HG03039 (cell line): ENCODE data around the gene STK17A.

ENCODE experiments used
- ATAC-seq: cut with Tn5 transposase; IDR thresholded peaks from one replicate; pipeline ENCODE4 v1.9.1; 2021; ENCODE audit warnings: mild to moderate bottlenecking, moderate library complexity; ENCODE audit not compliant: unreplicated experiment

The STK17A gene

DNA sequence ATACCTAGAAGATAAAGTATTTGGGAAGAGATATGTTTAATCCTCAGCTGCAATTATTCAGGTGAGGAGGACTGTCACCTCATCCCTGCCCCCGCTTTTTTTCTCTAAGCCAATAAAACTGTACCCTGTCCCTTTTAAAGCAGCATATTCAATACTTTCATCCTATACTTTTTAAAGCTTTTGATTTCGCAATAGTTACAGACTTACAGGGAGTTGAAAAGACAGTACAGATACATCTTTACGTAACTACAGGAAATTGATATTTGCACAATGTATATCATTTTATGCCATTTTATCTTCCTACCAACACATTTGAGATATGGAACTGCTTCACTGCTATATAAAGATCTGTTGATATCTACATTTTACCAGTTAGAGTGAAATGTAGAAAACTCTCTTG, 47.6 kb downstream of the STK17A start:
- no peak for ATAC-seq

DNA sequence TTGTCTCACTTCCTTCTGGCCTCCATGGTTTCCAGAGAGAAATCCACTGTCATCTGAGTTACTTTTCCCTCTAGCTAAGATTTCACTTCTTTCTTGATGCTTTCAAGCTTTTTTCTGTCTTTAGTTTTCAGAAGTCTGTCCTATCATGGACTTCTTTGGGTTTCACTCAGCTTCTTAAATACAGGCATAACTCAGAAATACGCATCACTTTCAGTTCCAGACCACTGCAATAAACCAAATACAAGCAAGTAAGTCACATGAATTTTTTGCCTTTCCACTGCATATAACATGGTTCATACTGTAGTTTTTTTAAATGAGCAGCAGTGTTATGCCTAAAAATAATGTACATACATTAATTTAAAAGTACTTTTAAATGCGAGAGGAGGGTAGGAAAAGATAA, 48.7 kb downstream of the STK17A start:
- ATAC-seq, result no peak

DNA sequence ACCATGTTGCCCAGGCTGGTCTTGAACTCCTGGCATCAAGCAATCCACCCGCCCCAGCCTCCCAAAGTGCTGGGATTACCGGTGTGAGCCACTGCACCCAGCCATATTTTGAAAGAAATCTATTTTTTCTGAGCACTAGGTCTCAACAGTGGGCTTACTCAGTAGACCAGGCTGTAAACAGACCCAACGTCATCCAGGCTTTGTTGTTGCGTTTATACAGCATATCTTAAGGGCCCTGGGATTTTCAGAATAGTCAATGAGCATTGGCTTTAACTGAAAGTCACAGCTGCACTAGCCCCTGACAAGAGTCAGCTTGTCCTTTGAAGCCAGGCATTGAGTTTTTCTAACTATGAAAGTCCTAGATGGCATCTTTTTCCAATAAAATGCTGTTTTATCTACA, 49.8 kb downstream of the STK17A start:
- no peak for ATAC-seq

DNA sequence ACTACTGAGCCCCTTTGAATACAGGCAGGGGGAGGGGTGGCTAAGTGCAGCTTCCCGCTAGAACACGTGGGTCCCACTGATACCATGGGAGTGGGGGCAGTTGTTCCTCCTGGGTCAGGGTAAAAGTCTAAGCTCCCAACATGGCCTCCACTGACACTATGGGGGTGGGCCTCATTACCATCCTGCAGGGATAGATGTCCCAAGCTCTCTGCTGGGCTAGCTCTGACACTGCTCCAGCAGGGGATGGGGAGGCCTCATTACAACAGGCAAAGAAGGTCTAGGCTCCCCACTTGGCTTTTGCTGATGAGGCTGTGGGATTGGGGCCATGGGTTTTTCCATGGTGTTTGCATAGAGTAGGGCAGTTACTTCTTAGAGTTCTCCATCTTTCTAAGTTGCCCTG, 51.5 kb downstream of the STK17A start:
- no peak for ATAC-seq

DNA sequence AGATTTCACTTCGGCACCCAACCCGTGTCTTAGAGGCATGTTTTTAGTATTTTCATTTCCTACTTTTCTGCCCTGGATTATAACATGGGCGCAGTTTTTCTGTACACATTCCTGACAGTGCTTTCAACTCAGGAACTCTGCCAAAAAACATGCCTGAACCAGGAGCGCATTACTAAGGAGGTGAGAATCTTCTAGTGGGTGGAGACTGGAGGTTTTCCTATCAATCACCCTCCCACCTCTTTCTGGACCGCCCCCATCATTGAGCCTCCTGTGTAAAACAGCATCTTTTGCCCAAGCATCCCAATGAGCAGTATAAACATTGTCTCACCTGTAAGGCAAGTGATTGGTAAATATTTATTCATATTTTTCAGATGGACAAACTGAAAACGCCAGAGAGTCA, 53.2 kb downstream of the STK17A start:
- no peak for ATAC-seq

DNA sequence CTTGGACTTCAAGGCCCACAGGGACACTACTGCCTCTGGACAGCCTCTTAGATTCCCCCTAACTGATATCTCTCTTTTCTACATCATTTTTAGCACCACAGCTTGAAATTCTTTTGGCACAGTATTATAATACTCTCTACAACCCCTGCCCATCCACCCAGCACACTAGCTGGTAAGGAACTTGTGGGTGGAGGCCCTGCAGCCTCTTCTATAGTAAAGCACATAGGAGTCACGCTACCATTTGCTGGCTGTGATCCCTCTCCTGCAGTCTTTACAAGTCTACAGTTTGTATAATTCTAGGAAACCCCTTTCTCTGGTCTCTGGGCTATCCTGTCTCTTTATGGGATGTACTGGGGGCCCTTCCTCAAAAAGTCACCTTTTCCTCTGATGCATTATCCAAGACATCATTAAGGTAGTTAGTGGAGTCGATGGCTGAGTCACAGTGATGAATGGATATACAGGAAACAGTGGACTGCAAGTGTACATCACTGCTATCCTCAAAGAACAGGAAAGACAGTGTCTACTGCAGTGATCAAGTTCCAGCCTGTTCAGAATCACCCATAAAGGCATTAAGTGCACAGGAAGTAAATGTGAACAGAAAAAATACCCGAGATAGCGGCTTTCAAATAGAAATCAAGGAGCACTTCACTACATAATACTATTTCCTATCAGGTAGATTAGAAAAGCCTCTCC, 54.4 kb downstream of the STK17A start:
- ATAC-seq, result no peak

DNA sequence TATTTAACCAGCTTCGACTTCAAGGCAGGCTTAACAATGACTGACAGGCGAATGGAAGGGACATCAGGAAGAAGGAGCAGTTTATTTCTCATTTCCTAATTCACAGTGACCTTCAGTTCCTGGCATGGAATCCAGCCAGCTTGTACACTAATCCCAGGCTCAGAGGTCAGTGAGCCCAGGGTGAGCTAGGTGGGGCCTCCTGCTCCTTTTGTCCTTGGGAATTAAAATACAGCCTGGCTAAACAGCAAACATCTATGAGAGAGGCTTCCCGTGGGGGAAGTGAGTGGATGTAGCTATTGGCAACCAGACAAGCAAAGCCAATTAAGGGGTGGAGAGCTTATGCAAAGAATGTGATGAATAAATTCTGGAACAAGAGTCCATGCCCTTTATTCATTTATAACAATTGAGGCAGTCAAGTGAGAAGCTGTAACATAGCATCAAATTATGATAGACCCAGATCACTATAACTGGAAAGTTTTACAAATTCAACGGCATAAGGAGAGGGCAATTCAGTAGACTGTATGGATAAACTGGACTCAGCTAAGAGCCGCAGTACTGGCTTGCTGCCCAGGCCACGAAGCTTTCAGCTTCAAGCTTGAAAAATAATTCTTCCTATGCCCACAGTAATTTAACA, 57.1 kb downstream of the STK17A start:
- ATAC-seq, result no peak

DNA sequence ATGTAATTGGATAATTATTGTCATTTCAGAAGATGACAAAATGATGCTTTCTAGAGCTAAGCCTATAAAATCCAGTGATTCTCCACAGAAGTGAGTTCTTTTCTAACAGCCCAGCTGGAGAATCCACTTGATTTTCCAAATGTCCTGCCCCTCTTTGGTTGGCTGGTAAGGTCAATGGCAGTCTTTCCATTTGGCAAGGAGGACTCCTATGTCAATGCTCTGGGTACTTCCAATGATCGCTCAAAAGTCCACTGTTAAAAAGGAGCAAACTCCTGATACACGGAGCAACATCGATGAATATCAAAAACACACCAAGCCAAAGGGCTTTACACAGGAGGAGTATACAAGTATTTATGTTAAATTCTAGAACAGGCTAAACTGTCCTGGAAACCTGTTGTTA, 57.8 kb downstream of the STK17A start:
- no peak for ATAC-seq

DNA sequence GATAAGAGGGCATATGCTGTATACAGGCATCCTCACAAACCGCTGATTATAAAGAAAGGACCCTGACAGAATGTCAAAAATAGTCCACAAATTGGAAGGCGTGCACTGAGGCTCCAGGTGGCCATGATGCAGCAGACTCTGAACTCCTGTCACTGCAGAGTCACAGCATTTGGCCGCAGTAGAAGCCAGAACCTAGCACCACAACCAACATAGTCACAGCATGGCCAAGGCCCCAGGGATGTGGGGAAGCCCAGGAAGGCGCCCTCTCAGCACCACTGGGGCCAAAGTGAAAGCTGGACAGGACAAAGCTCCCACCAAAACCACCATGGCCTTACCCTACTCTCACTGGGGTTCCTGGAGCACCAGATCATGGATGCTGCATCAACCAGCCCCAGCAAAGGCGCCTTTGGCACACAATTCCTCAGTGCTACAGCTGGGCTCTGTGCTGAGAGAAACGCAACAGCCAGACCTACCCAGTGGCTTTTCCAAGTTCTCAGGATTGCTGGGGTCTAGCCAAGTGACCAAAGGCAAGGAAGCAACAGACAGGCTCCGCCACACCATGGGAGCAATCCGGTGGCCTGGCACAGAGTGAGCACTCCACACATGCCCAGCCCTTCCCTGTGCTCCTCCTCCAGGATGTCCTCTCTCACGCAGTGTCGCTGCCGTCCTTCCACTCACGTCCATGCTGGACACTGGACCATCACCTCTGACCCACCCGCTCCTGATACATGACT, 60.2 kb downstream of the STK17A start:
- ATAC-seq, result no peak

DNA sequence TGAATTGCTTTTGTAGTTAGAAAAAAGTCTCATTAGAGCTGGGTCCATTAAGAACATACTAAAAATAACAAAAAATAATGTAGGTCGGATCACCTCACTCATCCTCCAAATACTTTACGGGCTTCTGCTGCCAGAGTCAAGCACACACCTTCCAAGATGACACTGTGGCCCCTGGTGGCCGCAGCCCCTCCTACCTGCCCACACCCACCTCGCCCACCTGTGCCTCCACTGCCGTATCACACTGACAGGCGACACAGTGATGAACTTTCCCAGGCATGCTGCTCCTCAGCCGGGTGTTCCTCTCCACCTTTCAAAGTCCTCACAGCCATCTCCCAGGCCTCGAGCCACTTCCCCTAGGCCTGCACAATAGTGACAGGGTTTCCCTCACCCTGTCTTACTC, 60.9 kb downstream of the STK17A start:
- no peak for ATAC-seq

DNA sequence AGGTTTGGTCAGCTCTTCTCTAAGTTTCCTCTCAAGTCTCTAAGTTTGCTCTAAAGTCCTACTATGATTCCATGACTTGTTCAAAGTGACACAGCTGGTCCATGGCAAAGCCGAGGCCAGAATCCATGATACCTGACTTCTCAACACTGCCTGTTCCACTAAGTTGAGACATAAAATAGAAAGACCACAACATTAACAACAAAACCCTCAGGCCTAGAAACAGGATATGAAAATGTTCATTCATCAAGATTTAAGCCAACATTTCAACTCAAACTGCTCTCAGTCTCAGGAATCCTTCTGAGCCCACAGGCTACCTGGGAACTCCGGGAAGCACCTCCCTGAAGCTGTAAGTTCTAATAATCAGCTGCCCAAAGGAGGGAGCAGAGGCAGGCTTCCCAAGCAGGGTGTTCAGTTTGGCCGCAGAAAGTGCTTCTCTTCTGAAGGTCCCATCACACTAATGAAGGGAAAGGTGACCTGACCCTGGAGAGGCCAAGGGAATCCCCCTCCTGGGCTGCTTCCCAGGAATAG, 62.9 kb downstream of the STK17A start:
- ATAC-seq, result no peak

DNA sequence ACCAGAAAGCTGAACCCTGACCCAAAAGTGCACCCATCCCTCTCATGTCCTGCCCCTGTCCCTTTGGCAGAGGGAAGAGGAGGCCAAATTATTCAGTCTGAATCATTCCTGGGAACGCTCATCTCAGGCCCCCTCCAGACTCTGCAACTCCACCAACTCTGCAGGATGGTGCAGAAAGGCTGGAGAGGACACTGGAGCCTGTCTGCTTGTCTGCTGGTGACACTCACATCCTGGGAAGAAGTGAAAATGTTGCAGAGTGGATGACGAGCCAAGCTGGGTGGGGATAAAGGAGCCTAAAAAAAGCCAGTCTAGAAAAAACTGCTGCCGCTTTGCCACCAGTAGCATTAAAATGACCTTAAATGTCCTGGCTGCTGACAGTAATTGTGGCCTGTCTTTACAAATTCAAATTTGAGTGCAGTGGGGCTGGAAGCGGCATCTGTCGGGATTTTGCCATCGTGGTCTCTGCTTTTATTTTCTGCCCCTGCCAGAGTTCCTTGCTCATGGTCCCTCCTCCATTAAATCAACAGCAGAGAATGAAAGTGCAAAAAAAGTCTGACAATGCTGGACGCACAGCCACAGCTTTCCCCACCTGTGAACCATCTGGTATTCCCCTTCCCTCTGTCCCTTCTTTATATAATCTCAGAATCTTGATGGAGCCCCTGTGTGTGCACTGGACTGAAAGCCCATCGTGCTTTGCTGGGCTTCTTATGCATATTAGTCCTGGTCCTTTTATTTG, 63.9 kb downstream of the STK17A start:
- ATAC-seq, result no peak

DNA sequence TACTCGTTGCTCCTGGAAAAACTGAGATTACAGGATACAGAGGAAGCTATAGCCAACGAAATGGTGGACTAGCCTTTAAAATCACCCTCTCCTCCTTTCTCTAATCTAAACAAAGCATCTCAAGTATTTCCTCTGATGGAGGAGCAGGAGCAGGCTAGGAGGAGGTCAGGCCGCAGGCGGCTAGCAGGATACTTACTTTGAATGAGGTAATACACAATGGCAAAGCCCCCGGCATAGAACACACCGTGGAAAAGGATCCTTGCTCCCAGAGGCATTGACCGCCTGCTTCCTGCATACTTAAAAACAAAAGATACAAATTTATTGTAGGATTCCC, 64.4 kb downstream of the STK17A start:
- ATAC-seq, result no peak

DNA sequence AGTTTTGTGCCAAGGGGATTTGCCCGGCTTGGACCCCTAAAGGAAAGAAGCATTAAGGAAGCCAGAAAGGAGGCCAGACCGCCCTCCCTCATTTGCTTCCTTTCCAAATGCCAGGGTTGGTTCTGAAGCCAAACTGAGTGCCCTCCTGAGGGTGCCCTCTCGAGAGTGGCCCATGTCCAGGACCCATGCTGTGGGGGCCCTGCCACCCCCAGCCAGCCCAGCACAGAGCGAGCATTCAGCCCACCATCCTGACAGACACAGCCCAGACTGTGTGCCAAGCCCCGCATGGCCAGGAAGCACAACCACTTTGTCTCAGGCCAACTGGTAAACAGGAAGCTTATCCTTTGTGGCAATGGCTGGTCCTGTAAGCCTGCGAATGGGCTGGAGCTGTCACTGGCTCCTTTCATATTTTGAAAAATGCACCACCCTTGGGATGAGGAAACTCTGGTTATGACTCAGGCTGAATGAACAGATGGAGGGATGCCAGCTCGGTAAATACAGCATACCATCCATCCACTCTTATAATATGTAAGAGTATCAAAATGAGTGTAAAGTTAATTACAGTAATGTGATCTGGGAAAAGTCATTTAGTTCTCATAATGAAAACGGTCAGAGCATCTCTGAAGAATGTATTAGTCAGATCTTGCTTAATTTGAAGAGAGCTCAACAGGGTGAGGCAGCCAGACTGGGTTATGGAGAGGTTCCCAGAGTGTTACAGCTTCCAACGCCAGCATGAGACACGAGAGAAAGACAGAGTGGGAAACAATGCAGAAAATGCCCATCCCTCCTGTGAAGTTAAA, 65.0 kb downstream of the STK17A start:
- ATAC-seq, result no peak

DNA sequence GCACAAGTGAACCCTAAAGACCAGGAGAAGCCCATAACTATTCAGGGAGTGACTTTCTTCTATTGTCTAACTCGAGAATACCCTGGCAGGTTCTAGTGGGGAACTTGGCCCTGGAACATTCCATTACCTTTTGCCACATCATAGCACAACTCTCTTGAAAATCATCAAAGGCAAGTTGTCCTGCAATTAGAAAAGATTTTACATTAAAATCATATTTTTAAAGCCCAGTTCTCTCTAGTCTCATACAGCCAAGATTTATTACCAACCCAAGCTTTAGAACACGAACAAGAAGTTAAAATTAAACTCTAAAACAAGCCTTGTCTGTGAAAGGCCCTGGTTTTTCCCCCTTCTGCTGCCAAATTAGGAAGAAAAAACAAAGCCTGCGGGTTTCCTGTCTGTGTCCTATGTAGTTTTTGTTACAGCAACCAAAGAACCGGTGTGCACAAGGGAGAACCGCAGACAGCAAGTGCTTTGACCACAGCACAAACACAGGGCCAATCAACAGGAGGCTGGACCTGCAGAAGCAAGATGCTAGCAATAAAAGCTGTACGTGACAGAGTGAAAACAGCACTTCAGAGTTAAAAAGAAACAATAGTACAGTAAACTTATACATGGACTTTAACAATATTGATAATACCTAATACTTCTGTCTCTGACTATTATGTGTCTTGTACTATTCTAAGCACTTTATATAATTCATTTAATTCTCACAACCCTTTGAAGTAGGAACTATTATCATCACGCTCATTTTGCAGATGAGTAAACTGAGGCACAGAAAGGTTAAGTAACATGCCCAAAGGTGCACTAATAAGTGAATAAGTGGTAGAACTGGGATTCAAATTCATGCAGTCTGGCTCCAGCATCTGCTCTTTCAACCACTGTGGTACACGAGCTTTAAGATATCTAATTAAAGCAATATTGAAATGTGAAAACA, 65.8 kb downstream of the STK17A start:
- peak; percentile 52 for ATAC-seq

DNA sequence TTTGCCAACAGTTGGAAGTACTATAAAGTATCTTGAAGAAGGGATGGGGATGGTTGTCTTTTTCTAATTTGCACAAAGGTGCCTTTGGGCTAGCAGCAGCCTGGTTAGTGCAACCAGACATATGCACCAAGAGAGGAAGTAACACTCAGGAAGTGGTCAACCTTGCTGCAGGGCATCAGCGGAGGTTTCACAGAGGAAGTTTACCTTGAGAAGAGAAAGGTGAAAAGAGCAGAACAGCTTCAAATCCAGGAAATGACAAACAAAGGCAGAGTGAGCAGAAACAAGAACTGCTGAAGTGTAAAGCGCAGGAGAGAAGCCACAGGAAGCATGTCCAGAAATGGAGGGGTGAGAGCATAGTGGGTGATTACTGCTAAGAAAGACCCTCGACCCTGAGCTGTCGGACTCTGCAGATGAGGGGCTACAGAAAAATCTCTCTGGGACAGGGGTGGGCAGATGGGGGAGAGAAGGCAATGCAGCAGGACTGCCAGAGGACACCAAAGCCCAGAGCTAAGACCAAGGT, 66.9 kb downstream of the STK17A start:
- peak; percentile 59 for ATAC-seq

DNA sequence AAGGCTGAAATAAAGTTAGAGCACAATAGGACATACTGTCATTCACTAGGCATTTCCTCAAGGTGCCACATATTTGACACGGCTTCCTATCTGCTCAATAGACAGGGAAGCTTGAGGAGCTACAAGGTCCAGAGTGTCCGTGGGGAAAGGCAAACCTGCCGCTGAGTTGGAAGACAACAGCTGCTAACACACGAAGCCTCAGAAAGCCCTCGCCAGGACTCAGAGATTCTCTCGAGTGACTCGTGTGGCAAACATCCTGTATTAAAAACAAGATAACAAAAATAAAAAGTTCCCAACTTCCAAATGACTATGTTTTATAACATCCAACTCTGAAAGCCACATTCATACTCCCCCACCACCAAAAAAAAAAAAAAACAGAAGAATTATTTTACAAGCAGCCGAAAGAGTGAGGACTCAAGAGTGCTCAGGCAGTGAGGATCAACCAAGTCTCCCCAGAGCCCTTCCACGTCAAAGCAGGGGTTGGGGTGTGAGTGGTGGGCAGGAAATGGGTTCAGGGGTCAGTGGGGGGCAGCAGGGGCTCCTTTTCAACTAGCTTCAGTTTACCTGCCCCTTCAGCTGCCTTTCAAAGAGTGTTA, 67.6 kb downstream of the STK17A start:
- ATAC-seq, result no peak

DNA sequence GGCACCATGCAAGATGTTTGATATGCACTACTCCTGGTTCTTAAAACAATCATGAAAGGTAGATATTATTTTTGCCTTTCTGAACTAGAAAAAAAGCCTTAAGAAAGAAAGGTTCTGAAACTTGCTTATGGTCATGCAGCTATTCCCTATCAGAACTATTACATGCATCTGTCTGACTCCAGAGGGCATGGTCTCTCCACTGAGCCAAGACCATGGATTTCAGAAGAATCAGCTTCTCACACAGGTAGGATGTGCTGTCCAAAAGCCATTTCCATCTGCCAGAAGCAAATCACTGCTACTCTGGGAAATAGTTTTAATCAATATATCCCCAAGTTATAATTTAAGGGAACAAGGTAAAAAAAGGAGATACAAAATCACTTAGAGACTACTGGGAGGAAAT, 69.5 kb downstream of the STK17A start:
- no peak for ATAC-seq

DNA sequence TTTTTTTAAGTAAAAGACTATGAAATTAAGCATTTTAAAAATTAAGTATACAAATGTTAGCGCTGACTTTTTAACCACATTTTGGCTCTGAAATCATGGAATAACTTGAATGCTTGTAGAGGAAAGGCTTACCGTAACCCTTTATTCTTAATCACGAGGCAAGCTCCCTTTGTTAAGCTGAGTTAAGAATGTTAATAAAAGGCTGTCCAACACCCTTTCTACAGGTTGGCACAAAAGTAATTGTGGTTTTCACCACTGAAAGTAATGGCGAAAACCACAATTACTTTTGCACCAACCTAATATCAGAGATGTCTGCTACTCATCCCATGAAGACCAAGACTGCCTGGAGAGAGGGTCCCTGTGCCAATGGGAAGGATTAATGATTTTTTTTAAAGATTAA, 70.6 kb downstream of the STK17A start:
- ATAC-seq, result no peak
